ENCODE measurements around the gene SEMA6A.

SEMA6A gene

GRCh38 chr5:116467465-116467843, 107.2 kb downstream of the SEMA6A start:
- no peak for TF ChIP-seq GATA2 (IDR thresholded peaks at IDR 0.05; ENCODE audit: low read depth, low read length)
- no peak for TF ChIP-seq GATA3 (IDR thresholded peaks at IDR 0.05; ENCODE audit: low read depth, low read length)

GRCh38 chr5:116466727-116467464, 107.7 kb downstream of the SEMA6A start:
- no peak for TF ChIP-seq GATA2 (IDR thresholded peaks at IDR 0.05; ENCODE audit: low read depth, low read length)
- TF ChIP-seq GATA3 (IDR thresholded peaks at IDR 0.05; ENCODE audit: low read depth, low read length) = no peak

GRCh38 chr5:116465411-116465810, 109.2 kb downstream of the SEMA6A start:
- TF ChIP-seq GATA3 (IDR thresholded peaks at IDR 0.05; ENCODE audit: low read depth, low read length) (no peak), GATA2 (IDR thresholded peaks at IDR 0.05; ENCODE audit: low read depth, low read length) (no peak)

GRCh38 chr5:116464144-116464708, 110.4 kb downstream of the SEMA6A start:
- TF ChIP-seq GATA2 (IDR thresholded peaks at IDR 0.05; ENCODE audit: low read depth, low read length) = no peak
- TF ChIP-seq GATA3 (IDR thresholded peaks at IDR 0.05; ENCODE audit: low read depth, low read length) = no peak

DNA sequence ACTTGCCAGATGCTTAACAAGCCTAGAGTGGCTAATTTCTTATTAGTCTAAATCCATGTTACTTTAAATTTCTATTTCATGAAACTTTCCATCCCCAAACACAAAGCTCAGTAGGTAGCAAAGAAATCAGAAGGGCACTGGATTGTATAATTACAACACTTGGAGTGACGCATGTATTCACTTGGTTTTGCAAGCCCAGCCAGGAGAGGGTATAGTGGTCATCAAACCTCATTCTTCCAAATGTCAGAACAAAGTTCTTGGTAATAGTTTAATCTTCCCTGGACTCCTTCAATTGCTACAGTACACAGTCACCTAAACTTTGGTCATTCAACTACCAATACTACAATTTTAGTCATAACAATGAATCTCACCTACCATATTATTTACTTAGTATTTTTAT, 112.1 kb downstream of the SEMA6A start:
- no peak for TF ChIP-seq GATA3 (IDR thresholded peaks at IDR 0.05; ENCODE audit: low read depth, low read length)
- TF ChIP-seq GATA2 (IDR thresholded peaks at IDR 0.05; ENCODE audit: low read depth, low read length) = no peak

GRCh38 chr5:116459301-116459700, 115.3 kb downstream of the SEMA6A start:
- TF ChIP-seq GATA2 (IDR thresholded peaks at IDR 0.05; ENCODE audit: low read depth, low read length) (no peak), GATA3 (IDR thresholded peaks at IDR 0.05; ENCODE audit: low read depth, low read length) (no peak)

DNA sequence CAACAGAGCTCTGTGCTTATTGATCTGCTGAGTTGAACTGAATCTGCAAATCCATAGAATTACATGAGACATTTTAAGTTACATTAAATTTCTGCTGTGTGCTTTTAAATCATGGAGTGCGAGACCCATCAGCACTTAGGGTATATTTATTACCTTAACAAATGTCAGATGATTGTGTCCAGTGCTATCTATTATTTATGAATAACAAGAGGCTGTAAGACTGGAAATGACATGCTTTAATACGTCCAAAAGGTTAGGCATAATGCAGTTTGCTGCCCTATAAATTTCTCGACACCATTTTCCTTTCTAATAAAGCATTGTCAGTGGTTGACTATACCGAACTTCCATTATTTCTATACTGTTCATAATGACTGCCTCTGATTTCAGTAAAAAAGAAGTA, 117.6 kb downstream of the SEMA6A start:
- TF ChIP-seq GATA2 (IDR thresholded peaks at IDR 0.05; ENCODE audit: low read depth, low read length) = no peak
- TF ChIP-seq GATA3 (IDR thresholded peaks at IDR 0.05; ENCODE audit: low read depth, low read length) = no peak

- TF ChIP-seq GATA3 (IDR thresholded peaks at IDR 0.05; ENCODE audit: low read depth, low read length) = no peak
- TF ChIP-seq GATA2 (IDR thresholded peaks at IDR 0.05; ENCODE audit: low read depth, low read length) = no peak
These were observed 118.6 kb downstream of the SEMA6A start for GRCh38 chr5:116456036-116456435.

DNA sequence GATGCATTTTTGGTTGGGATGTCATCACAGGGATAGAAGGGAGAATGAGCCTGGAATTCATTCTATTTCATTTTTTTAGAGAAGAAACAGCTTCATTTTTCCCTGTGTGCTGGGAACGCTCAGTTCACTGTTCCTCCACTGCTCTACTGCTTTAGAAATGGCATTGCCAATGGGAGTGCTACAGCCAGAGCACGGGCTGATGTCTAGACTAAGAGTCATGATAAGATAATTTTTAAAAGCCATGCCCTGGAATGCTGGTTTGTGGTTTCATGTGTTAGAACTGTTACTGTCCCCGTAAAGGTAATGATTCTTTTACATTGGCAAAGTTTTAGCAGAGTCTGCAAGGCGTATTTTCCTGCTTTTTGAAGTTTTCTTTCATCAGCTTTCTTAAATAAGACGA, 119.6 kb downstream of the SEMA6A start:
- TF ChIP-seq GATA3 (IDR thresholded peaks at IDR 0.05; ENCODE audit: low read depth, low read length) = no peak
- peak; percentile 54 for TF ChIP-seq GATA2 (IDR thresholded peaks at IDR 0.05; ENCODE audit: low read depth, low read length)

DNA sequence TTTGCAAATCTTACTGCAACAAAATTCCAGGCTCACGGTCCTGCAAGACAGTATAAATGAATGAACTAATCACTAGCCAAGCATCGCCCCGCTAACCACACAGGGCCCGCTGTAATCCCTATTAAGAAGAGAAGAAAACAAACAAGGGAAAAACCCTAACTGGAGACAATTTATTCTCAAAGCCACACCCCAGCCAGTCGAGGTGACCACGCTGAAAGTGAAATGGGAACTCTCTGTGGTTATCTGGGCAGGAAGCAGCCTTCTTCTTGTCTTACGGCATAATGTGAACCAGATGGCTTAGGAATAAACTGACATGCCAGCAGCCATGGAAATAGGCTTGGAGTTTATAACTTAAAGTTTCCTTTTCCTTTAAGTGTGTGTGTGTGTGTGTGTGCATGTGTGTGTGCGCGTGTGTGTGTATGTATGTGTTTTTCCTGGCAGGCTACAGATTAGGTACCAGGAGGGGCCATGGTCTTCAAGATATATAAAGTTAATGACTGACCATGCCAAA, 120.2 kb downstream of the SEMA6A start:
- TF ChIP-seq GATA3 (IDR thresholded peaks at IDR 0.05; ENCODE audit: low read depth, low read length) (no peak), GATA2 (IDR thresholded peaks at IDR 0.05; ENCODE audit: low read depth, low read length) (peak; percentile 29; the same call in 1 of the 2 replicates)

GRCh38 chr5:116453988-116454411, 120.6 kb downstream of the SEMA6A start:
- TF ChIP-seq GATA3 (IDR thresholded peaks at IDR 0.05; ENCODE audit: low read depth, low read length) (no peak), GATA2 (IDR thresholded peaks at IDR 0.05; ENCODE audit: low read depth, low read length) (no peak)

GRCh38 chr5:116452774-116453368, 121.8 kb downstream of the SEMA6A start:
- no peak for TF ChIP-seq GATA2 (IDR thresholded peaks at IDR 0.05; ENCODE audit: low read depth, low read length)
- no peak for TF ChIP-seq GATA3 (IDR thresholded peaks at IDR 0.05; ENCODE audit: low read depth, low read length)

DNA sequence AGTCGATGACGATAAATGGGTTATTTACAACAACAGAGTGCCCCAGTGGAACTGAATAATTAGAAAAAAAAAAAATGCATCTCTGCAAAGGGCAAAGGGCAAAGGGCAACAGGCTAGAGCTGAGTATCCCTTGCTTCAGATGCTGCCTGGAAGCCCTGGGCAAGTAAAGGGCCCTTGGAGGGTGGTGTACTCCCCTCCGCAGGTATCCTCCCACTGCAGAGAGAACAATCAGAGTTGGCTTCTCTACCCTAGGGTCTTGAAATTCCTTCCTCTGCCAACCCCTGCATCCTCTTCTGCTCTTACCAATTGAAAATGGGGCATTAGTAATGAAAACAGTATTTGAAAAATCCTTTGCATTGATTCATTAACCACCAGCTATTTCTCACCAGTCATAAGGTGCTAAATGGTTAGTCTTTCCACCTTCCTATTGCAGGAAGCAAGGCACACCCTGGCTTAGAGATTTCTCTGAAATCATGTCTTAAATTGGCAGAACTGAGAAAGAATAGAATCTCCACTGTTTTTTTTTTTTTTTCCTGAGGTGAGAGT, 122.6 kb downstream of the SEMA6A start:
- TF ChIP-seq GATA3 (IDR thresholded peaks at IDR 0.05; ENCODE audit: low read depth, low read length) (no peak), GATA2 (IDR thresholded peaks at IDR 0.05; ENCODE audit: low read depth, low read length) (no peak)

GRCh38 chr5:116451066-116451465, 123.6 kb downstream of the SEMA6A start:
- TF ChIP-seq GATA3 (IDR thresholded peaks at IDR 0.05; ENCODE audit: low read depth, low read length) (no peak), GATA2 (IDR thresholded peaks at IDR 0.05; ENCODE audit: low read depth, low read length) (no peak)
